Stimulated activated CD8-positive, alpha-beta memory T cell treated with anti-CD3 and anti-CD28 coated beads, Interleukin-7, amount 100 ng/mL, for 48 hours (primary cell): ENCODE results near the gene LMTK2.
A peak's percentile ranks its signal among the peaks of the same experiment; 100 is the strongest.

Source experiments
- DNase-seq, 2 donors: peaks; one replicate each; pipeline ENCODE4 v3.0.0-alpha.2; 2020; ENCODE audit warnings: low read depth in 1 of 2; ENCODE audit errors: extremely low read depth in 1 of 2

The LMTK2 gene

DNA sequence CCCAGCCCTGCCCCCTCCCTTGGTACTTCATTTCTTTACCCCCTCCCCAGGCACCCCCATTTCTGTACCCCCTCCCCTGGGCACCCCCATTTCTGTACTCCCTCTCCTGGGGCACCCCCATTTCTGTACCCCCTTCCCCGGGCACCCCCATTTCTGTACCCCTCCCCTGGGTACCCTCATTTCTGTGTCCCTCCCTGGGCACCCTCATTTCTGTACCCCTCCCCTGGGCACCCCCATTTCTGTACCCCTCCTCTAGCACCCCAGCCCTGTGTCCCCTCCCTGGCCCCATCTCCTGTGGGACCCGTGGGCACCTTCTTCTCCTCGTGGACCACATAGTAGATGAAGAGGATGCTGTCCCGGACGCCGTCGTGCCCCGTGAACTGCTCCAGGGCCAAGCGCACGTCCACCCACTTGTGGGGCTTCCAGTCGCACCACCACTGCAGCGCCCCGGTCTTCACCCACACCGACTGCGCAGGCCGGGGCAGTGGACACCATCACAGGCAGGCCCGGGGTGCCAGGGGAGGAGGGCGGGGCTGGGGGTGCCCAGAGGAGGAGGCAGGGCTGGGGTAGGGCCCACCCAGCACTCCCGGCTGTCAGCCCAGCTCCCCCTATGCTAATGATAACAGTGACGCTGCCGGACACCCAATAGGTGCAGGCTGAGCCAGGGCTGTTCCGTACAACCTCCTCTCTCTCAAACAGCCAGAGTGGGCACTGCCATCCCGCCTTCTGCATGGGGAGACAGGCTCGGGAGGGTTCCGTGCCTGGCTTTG is 125.0 kb downstream of the LMTK2 start:
- DNase-seq = no peak

DNA sequence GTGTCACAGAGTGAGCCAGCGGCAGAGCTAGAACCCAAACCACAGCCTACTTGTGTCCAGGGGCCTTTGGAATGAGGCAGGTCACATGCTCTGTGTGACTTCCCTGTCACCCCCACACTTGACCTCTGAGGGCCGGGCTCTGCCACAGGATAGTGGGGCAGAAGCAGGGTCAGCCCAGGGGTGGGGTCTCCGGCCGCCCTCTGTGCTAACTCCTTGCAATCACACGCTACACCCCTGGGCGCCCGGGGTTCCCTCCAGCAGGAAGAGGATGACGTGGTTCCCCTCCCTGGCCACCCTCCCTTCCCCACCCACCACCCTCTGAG is 125.6 kb downstream of the LMTK2 start:
- DNase-seq = no peak

DNA sequence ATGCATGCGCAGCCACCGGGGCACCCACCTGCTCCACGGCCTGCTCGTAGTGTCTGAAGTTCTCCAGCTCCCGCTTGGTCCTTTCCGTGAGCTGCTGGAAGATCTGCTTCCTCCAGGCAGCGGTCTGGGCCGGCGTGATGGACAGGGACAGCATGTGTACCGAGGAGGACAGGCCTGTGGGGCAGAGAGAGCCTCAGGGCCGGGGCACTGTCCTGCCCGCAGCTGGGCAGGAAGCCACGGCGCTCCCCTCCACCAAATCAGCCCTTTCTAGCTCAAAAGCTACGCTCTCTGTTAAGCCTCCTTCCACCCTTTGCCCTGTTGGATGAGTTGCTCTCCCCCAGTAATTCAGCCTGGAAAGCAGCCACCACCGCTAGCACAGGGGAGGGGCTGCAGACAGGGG is 126.1 kb downstream of the LMTK2 start:
- DNase-seq = no peak

DNA sequence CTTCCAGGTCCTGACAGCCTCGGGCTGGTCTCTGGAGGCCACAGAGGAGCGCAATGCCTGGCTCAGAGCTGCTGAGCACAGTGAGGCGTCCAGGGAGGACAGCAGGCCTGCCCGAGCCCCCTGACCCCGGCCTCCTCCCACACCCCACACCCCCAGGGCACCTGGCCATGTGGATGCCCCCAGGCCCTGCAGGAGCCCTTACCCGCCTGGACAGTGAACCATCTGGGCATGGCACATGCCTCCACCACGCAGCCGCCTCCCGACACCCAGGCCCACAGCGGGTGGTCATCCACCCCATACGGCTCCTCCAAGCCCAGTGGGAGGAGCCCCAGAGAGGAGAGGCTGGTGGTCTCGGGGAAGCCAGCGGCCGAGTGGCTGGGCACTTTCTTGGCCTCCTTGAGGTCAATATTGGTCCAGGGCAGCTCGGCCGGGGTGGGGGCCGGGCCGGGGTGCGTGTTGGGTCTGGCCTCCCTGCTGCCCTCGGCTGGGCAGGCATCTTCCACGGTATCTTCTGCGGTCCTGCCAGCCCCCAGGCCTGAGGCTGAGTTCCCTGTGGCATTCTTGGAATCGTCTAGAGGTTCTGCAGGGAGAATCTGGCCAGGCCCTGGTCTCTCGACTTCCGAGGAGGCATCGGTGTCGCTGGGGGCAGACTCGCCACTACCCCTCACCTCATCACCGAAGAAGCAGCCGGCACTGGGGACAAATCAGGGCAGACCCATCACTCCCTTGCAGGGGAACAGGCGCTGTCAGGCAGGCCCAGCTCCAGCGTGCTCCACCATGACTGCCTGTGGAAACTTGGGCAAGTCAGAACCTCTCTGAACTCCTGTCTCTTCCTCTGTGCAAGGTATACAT is 126.8 kb downstream of the LMTK2 start:
- DNase-seq = no peak

DNA sequence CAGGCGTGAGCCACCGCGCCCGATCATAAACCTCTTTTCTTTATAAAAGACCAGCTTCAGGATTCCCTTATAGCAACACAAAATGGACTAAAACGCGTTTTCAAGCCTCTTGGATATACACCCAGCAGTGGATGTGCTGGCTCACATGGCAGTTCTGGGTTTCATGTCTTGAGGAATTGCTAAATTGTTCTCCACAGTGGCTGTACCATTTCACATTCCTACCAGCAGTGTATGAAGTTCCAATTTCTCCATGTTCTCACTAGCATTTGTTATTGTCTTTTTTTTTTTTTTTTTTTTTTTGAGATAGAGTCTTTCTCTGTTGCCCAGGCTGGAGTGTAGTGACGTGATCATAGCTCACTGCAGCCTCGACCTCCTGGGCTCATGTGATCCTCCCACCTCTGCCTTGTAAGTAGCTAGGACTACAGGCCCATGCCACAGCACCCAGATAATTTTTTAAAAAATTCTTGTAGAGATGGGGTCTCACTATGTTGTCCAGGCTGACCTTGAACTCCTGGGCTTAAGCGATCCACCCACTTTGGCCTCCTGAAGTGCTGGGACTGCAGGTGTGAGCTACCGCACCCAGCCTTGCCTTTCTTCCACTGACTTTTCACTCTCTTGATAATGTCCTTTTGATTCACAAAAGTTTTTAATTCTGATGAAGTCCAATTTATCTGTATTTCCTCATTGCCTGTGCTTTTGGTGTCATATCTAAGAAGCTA is 127.9 kb downstream of the LMTK2 start:
- no peak for DNase-seq

DNA sequence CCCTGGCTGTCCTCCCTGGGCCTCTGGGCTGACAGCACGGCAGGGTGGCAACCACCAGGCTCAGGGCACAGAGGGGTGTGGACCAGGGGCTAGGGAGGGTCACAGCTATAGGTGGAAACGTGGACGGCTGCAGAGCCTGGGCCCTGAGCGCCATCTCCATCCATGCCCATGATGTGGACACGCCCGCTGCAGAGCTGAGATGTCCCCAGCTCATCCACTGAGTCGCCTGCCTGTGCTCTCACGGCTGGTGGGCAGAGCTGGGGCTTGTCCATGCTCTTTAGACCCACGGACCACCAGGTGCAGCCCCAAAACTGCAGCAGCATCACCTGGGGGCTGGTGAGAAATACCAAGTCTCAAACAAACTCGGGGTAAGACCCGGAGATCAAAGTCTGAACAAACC is 129.2 kb downstream of the LMTK2 start:
- no peak for DNase-seq

DNA sequence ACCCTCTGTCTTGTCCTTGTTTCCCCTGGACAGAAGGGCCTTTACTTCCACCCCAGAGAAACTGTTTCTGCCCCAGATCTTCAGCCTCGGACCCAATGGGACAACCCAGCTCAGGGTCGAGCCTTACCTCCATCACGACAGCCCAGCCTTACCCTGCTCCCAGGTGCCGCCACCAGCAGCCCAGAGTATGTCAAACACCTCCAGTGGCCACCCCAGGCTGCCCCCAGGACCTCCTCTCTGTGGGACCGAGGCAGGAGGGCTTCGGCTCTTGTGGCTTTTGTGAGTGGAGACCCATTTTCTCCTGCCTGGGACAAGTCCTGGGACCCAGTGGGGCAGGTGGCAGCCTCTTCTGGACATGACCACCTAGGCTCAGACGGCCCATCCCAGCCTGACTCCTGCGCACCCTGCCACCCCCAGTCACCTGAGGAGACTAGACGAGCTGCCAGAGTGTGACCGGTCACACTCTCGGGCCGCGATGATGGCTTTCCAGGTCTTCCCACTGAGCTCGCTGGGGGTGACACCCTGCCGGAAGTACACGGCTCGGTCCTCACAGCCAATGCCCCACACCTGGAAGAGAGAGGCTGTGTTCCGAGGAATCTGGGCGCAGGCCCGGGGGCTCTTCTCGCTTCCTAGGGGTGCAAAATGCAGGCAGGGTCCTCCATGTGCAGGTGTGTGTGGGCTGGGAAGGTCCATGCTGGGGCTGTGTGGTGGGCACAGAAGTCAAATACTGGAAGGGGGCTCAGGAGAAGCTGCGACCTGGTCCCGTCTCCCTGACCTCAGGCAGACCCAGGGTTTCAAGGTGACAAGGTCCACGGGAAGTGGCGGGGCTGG is 129.9 kb downstream of the LMTK2 start:
- DNase-seq = no peak

DNA sequence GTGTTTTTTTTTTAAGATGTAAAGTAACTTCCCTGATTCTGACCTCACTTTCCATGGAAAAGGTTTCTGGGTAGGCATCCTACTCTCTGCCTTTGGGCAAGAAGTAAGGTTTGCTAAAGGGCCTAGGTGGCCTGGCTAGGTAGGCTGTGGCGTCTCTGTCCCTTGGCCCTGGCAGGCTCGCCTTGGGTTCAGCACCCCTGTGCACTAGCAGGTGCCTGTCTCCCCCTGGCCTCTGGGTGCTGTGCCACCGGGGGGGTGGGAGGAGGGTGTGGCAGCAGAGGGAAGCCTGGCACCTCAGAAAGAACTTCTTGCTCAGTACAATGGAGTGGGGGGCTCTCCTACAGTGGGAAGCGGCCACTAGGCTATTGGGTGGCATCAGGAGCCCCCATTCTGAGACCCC is 131.4 kb downstream of the LMTK2 start:
- DNase-seq = no peak

DNA sequence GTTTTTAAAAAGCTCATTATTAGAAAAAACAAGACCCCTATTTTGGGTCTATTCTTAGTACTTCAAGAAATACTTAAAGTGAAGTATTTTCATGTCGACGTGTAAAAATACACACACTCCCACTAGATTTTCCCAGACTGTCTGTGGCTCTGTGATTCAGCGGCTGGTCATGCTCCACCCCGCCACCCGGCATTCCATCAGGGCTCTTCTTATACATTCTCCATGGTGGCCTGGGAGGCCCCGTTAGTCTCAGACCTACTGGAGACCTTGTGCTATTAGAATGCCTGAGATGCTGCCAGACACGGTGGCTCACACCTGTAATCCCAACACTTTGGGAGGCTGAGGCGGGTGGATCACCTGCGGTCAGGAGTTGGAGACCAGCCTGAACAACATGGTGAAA is 132.3 kb downstream of the LMTK2 start:
- no peak for DNase-seq

DNA sequence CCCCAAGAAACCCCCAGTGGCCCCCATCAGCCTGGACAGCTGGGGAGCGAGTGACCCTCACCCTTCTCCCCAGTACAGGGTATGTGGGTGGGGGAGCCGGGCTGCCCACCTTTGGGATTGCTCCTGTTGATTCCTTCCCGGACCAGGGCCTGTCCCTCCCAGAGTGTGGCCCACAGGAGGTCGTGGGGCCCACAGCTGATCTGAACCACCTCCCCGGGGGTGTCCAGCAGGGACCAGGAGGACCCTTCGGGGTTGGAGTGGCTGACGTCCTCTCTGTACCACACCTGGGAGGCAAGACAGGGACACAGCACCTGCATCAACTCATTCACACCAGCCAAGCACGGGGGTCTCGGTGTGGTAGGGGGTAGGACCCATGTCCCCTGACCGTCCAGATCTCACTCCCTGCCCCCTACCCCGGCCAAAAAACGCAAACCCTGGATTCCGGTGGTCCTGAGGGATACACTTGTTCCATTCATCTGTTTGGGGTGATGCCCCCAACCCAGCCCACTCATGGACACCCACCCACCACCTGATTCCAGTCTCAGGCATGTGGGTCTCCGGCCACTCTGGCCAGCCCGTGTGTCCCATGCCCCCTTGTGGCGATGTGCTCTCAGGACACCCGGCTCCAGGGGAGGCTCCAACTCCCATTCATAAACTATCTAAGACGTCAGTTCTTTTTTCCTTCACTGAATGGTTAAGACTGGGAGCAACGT is 134.5 kb downstream of the LMTK2 start:
- peak in 1 of 2 donors; percentile 4 for DNase-seq

DNA sequence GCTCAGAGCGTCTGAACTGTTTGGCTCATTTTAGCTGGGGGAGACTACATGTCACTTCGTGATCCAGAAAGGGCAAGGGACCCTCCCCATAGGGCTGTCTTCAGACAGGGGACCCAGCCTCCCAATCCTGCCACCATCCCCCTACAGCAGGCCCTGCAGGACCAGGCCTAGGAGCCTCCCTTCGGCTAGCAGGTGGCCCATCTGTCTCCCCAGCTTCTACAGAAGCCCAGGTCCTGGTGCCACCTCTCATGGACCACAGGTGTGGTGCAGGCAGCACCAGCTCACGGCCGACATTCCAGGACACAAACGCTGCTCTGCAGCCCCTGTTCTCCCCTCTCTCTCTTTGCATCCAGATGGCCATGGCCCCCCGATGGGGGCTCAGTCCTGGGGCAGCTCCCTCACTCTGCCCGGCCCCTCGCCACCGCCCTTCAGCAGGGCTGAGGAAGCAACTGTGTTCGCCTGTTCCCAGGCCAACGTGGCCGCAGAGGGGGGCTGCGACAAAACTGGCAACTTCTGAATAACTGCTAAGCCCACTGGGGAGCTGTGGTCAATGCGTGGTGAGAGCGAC is 135.1 kb downstream of the LMTK2 start:
- no peak for DNase-seq

DNA sequence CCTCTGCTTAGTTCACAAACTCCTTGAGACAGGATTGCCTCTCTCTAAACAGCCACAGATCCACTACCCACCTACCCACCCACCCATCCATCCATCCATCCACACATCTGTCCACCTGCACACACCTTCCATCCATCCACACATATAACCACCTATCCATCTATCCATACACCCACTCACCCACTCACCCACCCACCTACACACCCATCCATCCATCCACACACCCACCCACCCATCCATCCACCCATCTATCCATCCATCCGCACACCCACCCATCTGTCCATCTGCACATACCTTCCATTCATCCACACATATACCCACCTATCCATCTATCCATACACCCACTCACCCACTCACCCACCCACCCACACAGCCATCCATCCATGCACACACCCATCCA is 135.7 kb downstream of the LMTK2 start:
- no peak for DNase-seq

DNA sequence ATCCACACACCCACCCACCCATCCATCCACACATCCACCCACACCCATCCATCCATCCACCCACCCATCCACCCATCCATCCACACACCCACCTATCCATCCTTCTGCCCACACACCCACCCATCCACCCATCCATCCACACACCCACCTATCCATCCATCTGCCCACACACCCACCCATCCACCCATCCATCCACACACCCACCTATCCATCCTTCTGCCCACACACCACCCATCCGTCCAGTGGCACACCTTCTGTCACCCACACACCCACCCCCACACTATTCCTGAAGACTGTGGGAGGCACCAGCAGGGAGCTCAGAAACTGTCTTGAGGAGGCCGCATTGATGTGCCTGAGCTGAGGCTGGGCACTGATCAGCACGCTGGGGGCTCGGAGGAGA is 136.3 kb downstream of the LMTK2 start:
- DNase-seq = no peak

DNA sequence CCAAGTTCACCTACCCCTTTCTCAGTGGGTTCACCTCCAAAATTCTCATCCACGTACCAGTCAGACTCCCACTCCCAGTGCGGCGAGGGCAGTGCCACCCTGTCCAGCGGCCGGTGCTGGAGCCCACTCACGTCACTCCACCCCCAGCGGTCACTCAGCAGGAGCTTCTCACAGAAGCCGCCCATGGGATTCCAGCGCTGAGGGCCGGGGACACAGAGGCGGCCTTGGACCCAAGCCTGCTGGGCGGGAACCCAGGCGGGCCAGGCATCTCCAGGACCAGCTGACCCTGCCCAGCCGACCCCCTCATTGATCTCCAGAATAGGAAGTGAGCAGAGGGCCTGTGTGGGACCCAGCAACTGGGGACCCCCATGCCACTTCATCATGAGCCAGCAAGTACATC is 138.2 kb downstream of the LMTK2 start:
- DNase-seq = no peak

DNA sequence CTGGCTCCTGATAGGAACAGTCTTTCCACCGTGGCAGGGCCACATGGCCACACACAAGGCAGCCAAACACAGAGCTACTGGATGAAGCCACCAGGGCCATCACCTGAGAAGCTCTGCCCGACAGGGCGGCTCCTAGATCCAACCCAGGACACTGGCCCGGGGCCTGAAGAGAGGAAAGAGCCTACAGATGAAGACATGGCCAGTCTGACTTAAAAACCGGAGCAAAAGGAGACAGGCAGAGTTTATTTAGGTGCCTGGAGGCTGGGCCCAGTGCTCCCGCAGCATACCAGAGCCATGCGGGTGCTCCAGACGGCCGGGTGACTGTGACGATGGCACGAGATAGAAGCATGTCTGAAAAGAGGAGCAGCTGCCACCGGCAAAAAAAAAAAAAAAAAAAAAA is 141.5 kb downstream of the LMTK2 start:
- no peak for DNase-seq

DNA sequence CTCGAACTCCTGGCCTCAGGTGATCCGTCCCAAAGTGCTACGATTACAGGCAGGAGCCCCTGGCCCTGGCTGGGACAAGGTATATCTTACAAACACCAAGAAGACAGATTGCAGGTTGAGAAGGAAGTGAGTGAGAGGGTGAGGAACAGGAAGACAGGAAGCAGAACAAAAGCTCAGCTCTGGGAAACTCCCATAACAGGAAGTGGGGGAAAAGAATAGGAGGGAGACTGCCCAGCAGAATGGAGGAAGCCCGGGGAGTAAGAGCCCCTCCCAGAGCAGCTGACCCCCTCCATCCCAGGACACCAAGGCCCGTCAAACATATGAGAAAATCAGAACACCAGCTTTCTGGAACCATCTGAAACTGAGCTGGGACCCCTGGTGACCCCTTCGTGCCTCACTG is 142.4 kb downstream of the LMTK2 start:
- no peak for DNase-seq

DNA sequence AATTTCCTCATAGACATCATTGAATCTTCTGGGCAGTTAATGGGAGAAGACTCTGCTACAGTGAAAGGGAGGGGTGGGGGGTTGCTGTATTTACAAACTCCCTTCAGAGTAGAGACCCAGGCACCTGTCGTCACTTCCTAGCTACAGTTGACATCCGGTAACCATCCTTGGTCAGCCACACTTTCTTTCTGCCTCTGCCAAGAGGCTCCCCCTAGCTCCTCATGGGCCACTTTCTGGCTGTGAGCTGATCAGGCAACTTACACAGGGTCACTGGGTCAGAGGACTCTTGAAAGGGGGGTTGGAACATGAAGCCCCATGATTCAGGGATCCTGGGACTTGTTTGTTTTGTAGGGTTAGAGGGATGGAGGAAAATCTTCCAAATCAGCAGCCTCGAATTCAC is 144.1 kb downstream of the LMTK2 start:
- DNase-seq = peak in 1 of 2 donors; percentile 6

DNA sequence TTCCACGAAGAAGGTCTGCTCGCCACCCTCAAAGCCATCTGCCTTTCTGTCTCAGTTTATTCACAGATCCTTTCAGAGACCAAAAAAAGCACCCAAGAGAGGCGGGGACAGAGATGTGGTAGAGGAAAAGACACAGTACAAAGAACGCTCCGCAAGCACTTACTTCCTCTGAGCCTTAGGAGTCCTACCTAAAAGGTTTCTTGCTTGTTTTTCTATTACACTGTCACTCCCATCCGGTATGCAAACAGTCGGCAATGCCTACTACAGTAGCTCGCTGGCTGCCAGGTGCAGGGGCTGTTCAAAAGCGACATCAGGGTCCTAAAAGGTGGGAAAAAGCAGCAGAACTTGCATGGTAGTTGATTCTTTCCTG is 144.6 kb downstream of the LMTK2 start:
- no peak for DNase-seq

DNA sequence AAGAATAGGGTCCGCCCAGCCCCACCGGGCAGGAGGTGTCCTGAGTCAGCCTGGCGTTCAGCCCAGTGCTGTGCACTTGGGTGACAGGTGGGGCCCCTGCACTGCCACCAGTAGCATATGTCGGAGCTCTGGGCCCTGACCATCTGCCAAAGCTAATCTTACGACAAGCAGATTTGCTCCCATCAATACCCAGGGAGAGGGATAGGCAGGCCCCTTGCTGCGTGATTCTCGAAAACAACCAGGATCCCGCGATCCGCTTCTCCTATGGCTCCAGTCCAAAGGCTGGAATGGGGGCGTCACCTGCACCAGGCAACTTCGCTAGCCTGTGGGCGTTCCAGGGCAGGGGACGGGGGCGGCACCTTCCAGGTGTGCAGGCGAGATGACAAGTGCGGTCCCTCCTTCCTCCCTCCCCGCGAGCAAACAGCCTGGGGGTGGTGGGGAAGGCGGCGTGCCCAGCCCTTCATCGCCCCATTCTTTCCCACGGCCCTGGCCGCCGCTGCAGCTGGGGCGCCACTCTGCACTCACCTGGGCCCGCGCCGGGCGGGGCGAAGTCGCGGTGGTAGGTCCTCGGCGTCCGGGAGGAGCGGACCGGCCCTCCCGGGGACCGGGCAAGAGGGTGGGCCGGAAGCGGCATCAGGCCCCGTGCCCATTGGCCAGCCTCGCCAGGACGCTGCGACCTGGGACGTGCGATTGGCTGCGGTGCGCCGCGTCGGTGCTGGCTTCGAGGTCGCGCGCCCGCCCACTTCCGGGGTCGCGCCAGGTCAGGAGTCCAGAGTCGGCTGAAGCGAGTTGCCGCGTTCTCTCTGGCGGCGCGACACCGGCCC is 145.2 kb downstream of the LMTK2 start, which contains the start of gene TECPR1:
TSS of gene TECPR1 (minus strand) at position 632 of the 824 bp plus-strand sequence. CDS start 6,086 bp downstream, outside the sequence.
- peak; percentile 84 to 85 for DNase-seq
